Panc1 (cell line): ENCODE data around the gene GAPT. TPM values are rescaled to one million over a fixed set of nuclear protein-coding genes. Genes with fewer than 3 reads are reported as not detected.

Experiments
- ATAC-seq: fragments of 200-7000 bp; cut with Tn5 transposase; 2 replicates; pipeline ENCODE4 v1.9.1; 2020; ENCODE audit warnings: mild to moderate bottlenecking, moderate library complexity
- BruUV-seq: library from RNA; stranded (reverse); fragments of 400-500 nt; replicated peaks from 2 replicates; lab custom pipeline; 2021; lab: Mats Ljungman, UMichigan
- CTCF ChIA-PET: fragments of 300-600 bp; sonication (Branson Sonifier 250); formaldehyde crosslinking; loops from one replicate; lab custom pipeline; 2022; ENCODE audit warnings: antibody characterized with exemption; lab: Charles Lee
- POLR2A ChIA-PET: fragments of 300-600 bp; sonication (Branson Sonifier 250); formaldehyde crosslinking; loops from one replicate; lab custom pipeline; 2022; ENCODE audit warnings: antibody characterized with exemption; lab: Charles Lee
- DNase-seq: peaks from one replicate; pipeline ENCODE4 v3.0.0-alpha.2; 2010; ENCODE audit warnings: low read depth, low spot score
- H3K27ac ChIP-seq: 2 replicates; pipeline ENCODE4 v1.5.1; 2011; ENCODE audit warnings: mild to moderate bottlenecking, low read length, inconsistent platforms
- H3K27me3 ChIP-seq: fragments of 200-500 bp; sonication (Bioruptor generic); 2 replicates; pipeline ENCODE4 v1.6.0; 2014; ENCODE audit warnings: low read length, inconsistent platforms; ENCODE audit not compliant: control insufficient read depth, insufficient read depth
- H3K36me3 ChIP-seq: fragments of 200-500 bp; sonication (Bioruptor generic); 2 replicates; pipeline ENCODE4 v1.5.1; 2014; ENCODE audit warnings: inconsistent platforms, mild to moderate bottlenecking, low read length, moderate library complexity; ENCODE audit not compliant: control insufficient read depth, insufficient read depth
- H3K4me1 ChIP-seq: 2 replicates; pipeline ENCODE4 v1.5.1; 2011; ENCODE audit warnings: inconsistent platforms, mild to moderate bottlenecking, low read length, moderate library complexity; ENCODE audit not compliant: control insufficient read depth, insufficient read depth
- H3K4me3 ChIP-seq, 2 experiments: 2 replicates each; pipeline ENCODE4 v1.5.1; 2011 to 2012; ENCODE audit warnings: low read depth in 2 of 2, low read length in 2 of 2, mild to moderate bottlenecking in 2 of 2, inconsistent platforms in 1 of 2, moderate library complexity in 1 of 2
- H3K9me3 ChIP-seq: fragments of 200-500 bp; sonication (Bioruptor generic); 2 replicates; pipeline ENCODE4 v1.5.1; 2014; ENCODE audit warnings: low read depth, mild to moderate bottlenecking, inconsistent platforms, low read length, moderate library complexity; ENCODE audit not compliant: control insufficient read depth, insufficient read depth
- CTCF ChIP-seq: fragments of 450-650 bp; IDR thresholded peaks from 2 replicates; pipeline ENCODE4 v1.5.1; 2017; ENCODE audit warnings: mild to moderate bottlenecking
- POLR2AphosphoS5 ChIP-seq: IDR thresholded peaks from 2 replicates; pipeline ENCODE4 v1.6.1; 2012; ENCODE audit warnings: mild to moderate bottlenecking, low read depth, low read length, moderate library complexity
- REST ChIP-seq, 2 experiments: IDR thresholded peaks; 2 replicates each; pipeline ENCODE4 v1.6.1; 2011 to 2012; ENCODE audit warnings: low read depth in 2 of 2, control low read depth in 1 of 2, low read length in 1 of 2, mild to moderate bottlenecking in 1 of 2, moderate library complexity in 1 of 2; ENCODE audit not compliant: insufficient read depth in 1 of 2
- SIN3A ChIP-seq: IDR thresholded peaks from 2 replicates; pipeline ENCODE4 v1.6.1; 2012; ENCODE audit warnings: low read depth, mild to moderate bottlenecking, low read length, moderate library complexity, borderline replicate concordance; ENCODE audit not compliant: insufficient read depth
- TCF7L2 ChIP-seq: IDR thresholded peaks from 2 replicates; pipeline ENCODE4 v1.6.1; 2011; ENCODE audit warnings: mild to moderate bottlenecking, low read depth, low read length, inconsistent platforms
- in situ Hi-C: cut with HindIII; loops from 2 replicates; pipeline ENCODE4 v1.10.0; 2016; ENCODE audit warnings: low sequenced_read_pairs, low pct_unique_long_range_greater_than_20kb
- intact Hi-C: fragments of 100-400 bp; cut with micrococcal nuclease; formaldehyde crosslinking; loops from one replicate; pipeline ENCODE4 v1.10.0; 2022; ENCODE audit not compliant: unreplicated experiment
- total RNA-seq: library from RNA; stranded (reverse); gene quantifications from one replicate; pipeline ENCODE4 v1.2.1, GENCODE V29; 2021; ENCODE audit not compliant: unreplicated experiment

GAPT gene
- total RNA-seq, 1 experiment from 2014 or later: not detected

- no TSS peak for BruUV-seq
- intact Hi-C loops (loop anchor here (10.0 kb wide), 3 partner anchors 125 to 755 kb away; no protein-coding TSS in a partner anchor), in situ Hi-C loops (loop anchor here (25.0 kb wide), 1 partner anchor 963 kb away; the partner anchor contains the start of gene ACTBL2)
- Histone ChIP-seq H3K9me3 (no peaks in the 10 kb centered on the region), H3K4me1 (peaks cover 31% of the 10 kb centered on the region), H3K4me3 (no peak overlapping the region), H3K27me3 (no peaks in the 10 kb centered on the region), H3K27ac (peak overlapping the region; percentile 97), H3K36me3 (peaks cover 21% of the 10 kb centered on the region)
- ChIA-PET POLR2A (no interaction called here), CTCF (no interaction called here)
- TF ChIP-seq SIN3A (no peak), CTCF (no peak), REST (IDR thresholded peaks at IDR 0.05; ENCODE audit: insufficient read depth in 1 of 2, low read depth in 2 of 2, low read length in 1 of 2) (no peak), TCF7L2 (no peak), POLR2AphosphoS5 (no peak)
- DNase-seq (no peak), ATAC-seq (no peak)
These were observed 41.2 kb upstream of the GAPT start for GRCh38 chr5:58450018-58450417.

GRCh38 chr5:58450811-58451629, 40.2 kb upstream of the GAPT start:
- POLR2A ChIA-PET: interaction anchor here (0.7 kb wide), 1 partner anchor 1445 kb away, joined by 3 read pairs; no protein-coding TSS in a partner anchor
- CTCF ChIA-PET: no interaction called here
- no TSS peak for BruUV-seq
- no peak for DNase-seq
- Histone ChIP-seq H3K4me1 (peaks cover 41% of the 10 kb centered on the region), H3K36me3 (peaks cover 31% of the 10 kb centered on the region), H3K4me3 (no peak overlapping the region), H3K9me3 (no peaks in the 10 kb centered on the region), H3K27me3 (no peaks in the 10 kb centered on the region), H3K27ac (peak overlapping the region; percentile 97)
- ATAC-seq: no peak
- in situ Hi-C loops (loop anchor here (25.0 kb wide), 1 partner anchor 964 kb away; the partner anchor contains the start of gene ACTBL2), intact Hi-C loops (loop anchor here (10.0 kb wide), 3 partner anchors 126 to 756 kb away; no protein-coding TSS in a partner anchor)
- no peak for TF ChIP-seq TCF7L2
- TF ChIP-seq POLR2AphosphoS5: peak; percentile 73; the same call in 1 of the 2 replicates
- no peak for TF ChIP-seq REST (IDR thresholded peaks at IDR 0.05; ENCODE audit: insufficient read depth in 1 of 2, low read depth in 2 of 2, low read length in 1 of 2)
